ENCODE measurements around the gene CPEB2.

The CPEB2 gene

GRCh38 chr4:15109600-15109999 is 107.3 kb downstream of the CPEB2 start:
- Mint-ChIP-seq H3K27me3 (no peaks in the 10 kb centered on the region), H3K4me1 (no peaks in the 10 kb centered on the region), H3K27ac (no peak overlapping the region), H3K9me3 (no peaks in the 10 kb centered on the region), H3K4me3 (no peak overlapping the region), H3K36me3 (no peaks in the 10 kb centered on the region)
- no peak for ATAC-seq

GRCh38 chr4:15110120-15110571 is 107.9 kb downstream of the CPEB2 start:
- Mint-ChIP-seq H3K36me3 (no peaks in the 10 kb centered on the region), H3K27ac (no peak overlapping the region), H3K4me1 (no peaks in the 10 kb centered on the region), H3K9me3 (no peaks in the 10 kb centered on the region), H3K4me3 (no peak overlapping the region), H3K27me3 (no peaks in the 10 kb centered on the region)
- ATAC-seq, result no peak

GRCh38 chr4:15116509-15117079 is 114.3 kb downstream of the CPEB2 start:
- ATAC-seq, result no peak
- H3K9me3 Mint-ChIP-seq, result peaks cover 8% of the 10 kb centered on the region
- no peaks in the 10 kb centered on the region for H3K4me1 Mint-ChIP-seq
- no peak overlapping the region for H3K4me3 Mint-ChIP-seq
- H3K27me3 Mint-ChIP-seq, result peaks cover 10% of the 10 kb centered on the region
- H3K36me3 Mint-ChIP-seq, result peaks cover 6% of the 10 kb centered on the region
- no peak overlapping the region for H3K27ac Mint-ChIP-seq

- H3K4me3 Mint-ChIP-seq, result no peak overlapping the region
- H3K4me1 Mint-ChIP-seq, result no peaks in the 10 kb centered on the region
- peaks cover 9% of the 10 kb centered on the region for H3K9me3 Mint-ChIP-seq
- no peak overlapping the region for H3K27ac Mint-ChIP-seq
- H3K27me3 Mint-ChIP-seq, result peaks cover 18% of the 10 kb centered on the region
- no peak for ATAC-seq
- peaks cover 6% of the 10 kb centered on the region for H3K36me3 Mint-ChIP-seq
These were observed 115.1 kb downstream of the CPEB2 start for GRCh38 chr4:15117270-15117946.

GRCh38 chr4:15118292-15118691 is 116.0 kb downstream of the CPEB2 start:
- peaks cover 6% of the 10 kb centered on the region for H3K36me3 Mint-ChIP-seq
- no peaks in the 10 kb centered on the region for H3K4me1 Mint-ChIP-seq
- H3K4me3 Mint-ChIP-seq, result no peak overlapping the region
- H3K27me3 Mint-ChIP-seq, result peaks cover 19% of the 10 kb centered on the region
- no peak overlapping the region for H3K27ac Mint-ChIP-seq
- peaks cover 9% of the 10 kb centered on the region for H3K9me3 Mint-ChIP-seq
- no peak for ATAC-seq
